HCT116 (cell line): ENCODE results near the gene GRIK5. TPM values are rescaled to one million over a fixed set of nuclear protein-coding genes. Genes with fewer than 3 reads are reported as not detected.

Experiments
- ATAC-seq: fragments of 200-7000 bp; cut with Tn5 transposase; 2 replicates; pipeline ENCODE4 v1.9.1; 2020; ENCODE audit warnings: mild to moderate bottlenecking, moderate library complexity
- BruUV-seq: library from RNA; stranded (reverse); fragments of 400-500 nt; replicated peaks from 2 replicates; lab custom pipeline; 2021; lab: Mats Ljungman, UMichigan
- CTCF ChIA-PET: fragments of 300-600 bp; sonication (Branson Sonifier 250); formaldehyde crosslinking; loops from one replicate; lab custom pipeline; 2021; ENCODE audit warnings: antibody characterized with exemption; lab: Charles Lee
- POLR2A ChIA-PET: fragments of 300-600, 350-600 bp; sonication (Branson Sonifier 250); formaldehyde crosslinking; loops from one replicate; lab custom pipeline; 2021; ENCODE audit warnings: antibody characterized with exemption; lab: Charles Lee
- RAD21 ChIA-PET, 2 experiments: fragments of 300-600 bp; sonication (Branson Sonifier 250); formaldehyde crosslinking; loops; one replicate each; lab custom pipeline; 2023; ENCODE audit warnings: low total read pairs in 2 of 2; ENCODE audit not compliant: uncharacterized antibody in 2 of 2, unreplicated experiment in 2 of 2, low non-redundant PET in 1 of 2; lab: Charles Lee
- DNase-seq: peaks from one replicate; pipeline ENCODE4 v3.0.0-alpha.2; 2010; ENCODE audit warnings: low read depth, low spot score
- H2AFZ ChIP-seq: fragments of 200-600 bp; shearing (Covaris generic), sonication (generic); 2 replicates; pipeline ENCODE4 v1.6.1; 2017; ENCODE audit warnings: low read depth, mixed run types, mixed read lengths, antibody characterized with exemption, low read length; ENCODE audit not compliant: poor library complexity, severe bottlenecking
- H3K27ac ChIP-seq: 2 replicates; pipeline ENCODE4 v1.5.1; 2012; ENCODE audit warnings: low read depth, low read length
- H3K27me3 ChIP-seq: fragments of 200-600 bp; sonication (generic); 2 replicates; pipeline ENCODE4 v1.6.1; 2016; ENCODE audit warnings: mixed run types, low read length, mixed read lengths; ENCODE audit not compliant: insufficient read depth
- H3K36me3 ChIP-seq, 2 experiments: fragments of 200-500 bp in 1 of 2; fragments of 200-600 bp in 1 of 2; sonication (Bioruptor generic) in 1 of 2; sonication (generic) in 1 of 2; 2 replicates each; pipeline versions ENCODE4 v1.5.1 to v1.6.1; 2014 to 2016; ENCODE audit warnings: low read length in 2 of 2, inconsistent platforms in 1 of 2, mixed read lengths in 1 of 2, mixed run types in 1 of 2; ENCODE audit not compliant: insufficient read depth in 2 of 2, control insufficient read depth in 1 of 2
- H3K4me1 ChIP-seq, 2 experiments: fragments of 200-600 bp in 1 of 2; sonication (generic) in 1 of 2; 2 replicates each; pipeline versions ENCODE4 v1.5.1 to v1.6.1; 2012 to 2017; ENCODE audit warnings: low read length in 2 of 2, inconsistent platforms in 1 of 2, mild to moderate bottlenecking in 1 of 2, mixed read lengths in 1 of 2, mixed run types in 1 of 2, moderate library complexity in 1 of 2; ENCODE audit not compliant: insufficient read depth in 2 of 2, control insufficient read depth in 1 of 2
- H3K4me2 ChIP-seq: fragments of 200-600 bp; sonication (generic); 2 replicates; pipeline ENCODE4 v1.6.1; 2017; ENCODE audit warnings: mixed run types, low read length, mixed read lengths
- H3K4me3 ChIP-seq, 2 experiments: fragments of 200-600 bp in 1 of 2; sonication (generic) in 1 of 2; replicated peaks in 1 of 2; 2 replicates each; pipeline ENCODE4 v1.5.1; 2011 to 2016; ENCODE audit warnings: low read length in 2 of 2, control low read depth in 1 of 2, low read depth in 1 of 2, mild to moderate bottlenecking in 1 of 2, mixed read lengths in 1 of 2, mixed run types in 1 of 2
- H3K79me2 ChIP-seq: fragments of 200-600 bp; sonication (generic); 2 replicates; pipeline ENCODE4 v1.6.1; 2017; ENCODE audit warnings: mild to moderate bottlenecking, mixed run types, low read length, moderate library complexity, mixed read lengths; ENCODE audit not compliant: insufficient read depth
- H3K9ac ChIP-seq: fragments of 200-600 bp; sonication (generic); 2 replicates; pipeline ENCODE4 v1.6.1; 2016; ENCODE audit warnings: low read length, mixed read lengths
- H3K9me2 ChIP-seq: fragments of 200-600 bp; sonication (generic), shearing (Covaris generic); 2 replicates; pipeline ENCODE4 v1.6.1; 2017; ENCODE audit warnings: mixed run types, mild to moderate bottlenecking, moderate library complexity; ENCODE audit not compliant: insufficient read depth
- H3K9me3 ChIP-seq, 2 experiments: fragments of 200-500 bp in 1 of 2; fragments of 200-600 bp in 1 of 2; sonication (Bioruptor generic) in 1 of 2; sonication (generic) in 1 of 2; 2 replicates each; pipeline ENCODE4 v1.6.1; 2014 to 2017; ENCODE audit warnings: low read length in 2 of 2, mixed read lengths in 2 of 2, inconsistent platforms in 1 of 2, low read depth in 1 of 2, mild to moderate bottlenecking in 1 of 2, mixed run types in 1 of 2, moderate library complexity in 1 of 2; ENCODE audit not compliant: control insufficient read depth in 1 of 2, insufficient read depth in 1 of 2
- H4K20me1 ChIP-seq: fragments of 200-600 bp; sonication (generic), shearing (Covaris generic); 2 replicates; pipeline ENCODE4 v1.6.1; 2017; ENCODE audit warnings: mixed run types, mild to moderate bottlenecking, moderate library complexity; ENCODE audit not compliant: insufficient read depth
- EGR1 ChIP-seq: IDR thresholded peaks from 2 replicates; pipeline ENCODE4 v1.6.1; 2012; ENCODE audit warnings: low read depth
- EZH2 ChIP-seq: fragments of 200-600 bp; sonication (generic); IDR thresholded peaks from 2 replicates; pipeline ENCODE4 v1.6.1; 2017; ENCODE audit warnings: antibody characterized with exemption, mixed run types
- EZH2phosphoT487 ChIP-seq: fragments of 200-600 bp; IDR thresholded peaks from 2 replicates; pipeline ENCODE4 v1.6.1; 2018; ENCODE audit warnings: antibody characterized with exemption, borderline replicate concordance
- FOSL1 ChIP-seq: IDR thresholded peaks from 2 replicates; pipeline ENCODE4 v1.6.1; 2012; ENCODE audit warnings: low read depth
- MAX ChIP-seq: IDR thresholded peaks from 2 replicates; pipeline ENCODE4 v1.6.1; 2012
- POLR2A ChIP-seq: IDR thresholded peaks from 2 replicates; pipeline ENCODE4 v1.7.0; 2011; ENCODE audit warnings: borderline replicate concordance; ENCODE audit not compliant: insufficient read depth, insufficient read length; ENCODE audit errors: extremely low read depth
- POLR2AphosphoS5 ChIP-seq: IDR thresholded peaks from 2 replicates; pipeline ENCODE4 v1.6.1; 2011; ENCODE audit warnings: mild to moderate bottlenecking, low read depth, low read length, moderate library complexity
- RAD21 ChIP-seq: IDR thresholded peaks from 2 replicates; pipeline ENCODE4 v1.6.1; 2012; ENCODE audit warnings: low read depth, mild to moderate bottlenecking
- REST ChIP-seq: IDR thresholded peaks from 2 replicates; pipeline ENCODE4 v1.6.1; 2012; ENCODE audit warnings: low read depth
- TCF7L2 ChIP-seq: IDR thresholded peaks from 2 replicates; pipeline ENCODE4 v1.7.0; 2011; ENCODE audit warnings: borderline replicate concordance, inconsistent platforms; ENCODE audit not compliant: insufficient read depth, insufficient read length; ENCODE audit errors: extremely low read depth
- YY1 ChIP-seq: IDR thresholded peaks from 2 replicates; pipeline ENCODE4 v1.6.1; 2011; ENCODE audit warnings: low read length, low read depth, moderate library complexity, mild to moderate bottlenecking; ENCODE audit not compliant: insufficient replicate concordance; ENCODE audit errors: extremely low read depth
- intact Hi-C: fragments of 100-400 bp; cut with micrococcal nuclease; formaldehyde crosslinking; loops from 2 replicates; pipeline ENCODE4 v1.10.0; 2022
- total RNA-seq: library from RNA; stranded (reverse); gene quantifications from one replicate; pipeline ENCODE4 v1.2.1, GENCODE V29; 2021; ENCODE audit not compliant: unreplicated experiment
- TF ChIP-seq, protein P1 (sequence below): IDR thresholded peaks from 2 replicates; pipeline ENCODE4 v1.6.1; 2011; ENCODE audit warnings: mild to moderate bottlenecking, low read length, moderate library complexity; ENCODE audit not compliant: insufficient replicate concordance; ENCODE audit errors: extremely low read depth

The GRIK5 gene
- total RNA-seq, 1 experiment from 2014 or later, result 1.7 TPM

DNA sequence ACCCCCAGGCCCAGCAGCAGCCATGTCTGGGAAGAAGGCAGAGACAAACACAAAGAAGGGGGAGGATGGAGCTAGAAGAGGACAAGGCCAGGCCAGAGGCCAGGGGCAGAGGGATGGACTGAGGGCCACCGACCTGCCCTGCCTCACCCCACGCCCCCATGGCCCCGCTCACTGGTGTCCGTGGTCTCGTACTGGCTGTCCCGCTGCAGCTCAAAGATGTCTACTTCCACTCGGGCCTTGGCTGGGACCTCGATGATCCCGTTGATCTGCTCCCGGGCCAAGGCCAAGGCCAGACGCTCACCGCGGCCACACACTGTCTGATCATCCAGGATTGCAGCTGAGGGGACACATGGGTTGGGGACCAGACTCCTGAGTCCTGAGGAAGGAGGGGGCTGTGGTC, 5.0 kb downstream of the GRIK5 start:
- H2AFZ ChIP-seq, result no peak overlapping the region
- H3K36me3 ChIP-seq, result no peaks in the 10 kb centered on the region
- no peak overlapping the region for H3K27ac ChIP-seq
- BruUV-seq, result no TSS peak
- H3K79me2 ChIP-seq, result no peaks in the 10 kb centered on the region
- CTCF ChIA-PET, result no interaction called here
- no peak overlapping the region for H3K9ac ChIP-seq
- POLR2A ChIA-PET, result no interaction called here
- H3K4me3 ChIP-seq, result no peak overlapping the region
- ATAC-seq (no peak), DNase-seq (no peak)
- RAD21 ChIA-PET, result no interaction called here
- peaks cover 0 to 8% of the 10 kb centered on the region in 2 experiments; a peak in 2 of 4 replicates for H3K4me1 ChIP-seq
- H3K9me3 ChIP-seq, result no peaks in the 10 kb centered on the region
- intact Hi-C loops, result no loop called here
- no peaks in the 10 kb centered on the region for H4K20me1 ChIP-seq
- no peak overlapping the region for H3K4me2 ChIP-seq
- TF ChIP-seq EZH2, result no peak
- H3K27me3 ChIP-seq, result peaks cover 20% of the 10 kb centered on the region; the same call in 1 of the 2 replicates
- no peaks in the 10 kb centered on the region; the same call in 1 of the 2 replicates for H3K9me2 ChIP-seq

GRCh38 chr19:42064432-42064831, 5.6 kb downstream of the GRIK5 start:
- intact Hi-C loops, result no loop called here
- no peak overlapping the region for H3K4me2 ChIP-seq
- no peak overlapping the region for H3K4me3 ChIP-seq
- ChIA-PET CTCF (no interaction called here), RAD21 (no interaction called here), POLR2A (no interaction called here)
- H3K27me3 ChIP-seq, result peaks cover 20% of the 10 kb centered on the region; the same call in 1 of the 2 replicates
- no peaks in the 10 kb centered on the region for H3K9me3 ChIP-seq
- no peaks in the 10 kb centered on the region for H3K79me2 ChIP-seq
- no peak overlapping the region for H2AFZ ChIP-seq
- BruUV-seq, result no TSS peak
- H3K9me2 ChIP-seq, result no peaks in the 10 kb centered on the region; the same call in 1 of the 2 replicates
- H3K9ac ChIP-seq, result no peak overlapping the region
- ATAC-seq, result no peak
- no peak for DNase-seq
- no peak overlapping the region for H3K27ac ChIP-seq
- H3K4me1 ChIP-seq, result peaks cover 0 to 8% of the 10 kb centered on the region in 2 experiments; a peak in 2 of 4 replicates
- H3K36me3 ChIP-seq, result no peaks in the 10 kb centered on the region
- TF ChIP-seq, protein P1, sequence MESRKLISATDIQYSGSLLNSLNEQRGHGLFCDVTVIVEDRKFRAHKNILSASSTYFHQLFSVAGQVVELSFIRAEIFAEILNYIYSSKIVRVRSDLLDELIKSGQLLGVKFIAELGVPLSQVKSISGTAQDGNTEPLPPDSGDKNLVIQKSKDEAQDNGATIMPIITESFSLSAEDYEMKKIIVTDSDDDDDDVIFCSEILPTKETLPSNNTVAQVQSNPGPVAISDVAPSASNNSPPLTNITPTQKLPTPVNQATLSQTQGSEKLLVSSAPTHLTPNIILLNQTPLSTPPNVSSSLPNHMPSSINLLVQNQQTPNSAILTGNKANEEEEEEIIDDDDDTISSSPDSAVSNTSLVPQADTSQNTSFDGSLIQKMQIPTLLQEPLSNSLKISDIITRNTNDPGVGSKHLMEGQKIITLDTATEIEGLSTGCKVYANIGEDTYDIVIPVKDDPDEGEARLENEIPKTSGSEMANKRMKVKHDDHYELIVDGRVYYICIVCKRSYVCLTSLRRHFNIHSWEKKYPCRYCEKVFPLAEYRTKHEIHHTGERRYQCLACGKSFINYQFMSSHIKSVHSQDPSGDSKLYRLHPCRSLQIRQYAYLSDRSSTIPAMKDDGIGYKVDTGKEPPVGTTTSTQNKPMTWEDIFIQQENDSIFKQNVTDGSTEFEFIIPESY, result no peak
- TF ChIP-seq YY1, result no peak
- no peak for TF ChIP-seq EZH2phosphoT487
- no peak for TF ChIP-seq FOSL1
- TF ChIP-seq POLR2AphosphoS5, result no peak
- no peak for TF ChIP-seq EGR1
- TF ChIP-seq POLR2A, result no peak
- no peak for TF ChIP-seq TCF7L2
- TF ChIP-seq MAX, result no peak
- no peak for TF ChIP-seq REST
- TF ChIP-seq RAD21, result no peak
- no peaks in the 10 kb centered on the region for H4K20me1 ChIP-seq
